ENCODE results near the gene CNDP1.

CNDP1 gene

GRCh38 chr18:74544898-74545297 lies 10.6 kb downstream of the CNDP1 start:
- Histone ChIP-seq H3K27me3 (replicated peaks; ENCODE audit: insufficient read depth, low read length) (no peaks in the 10 kb centered on the region), H3K4me2 (ENCODE audit: low read depth, low read length) (no peak overlapping the region), H3K9me2 (replicated peaks; ENCODE audit: insufficient read depth, low read length) (no peaks in the 10 kb centered on the region), H3K79me2 (ENCODE audit: low read length) (no peaks in the 10 kb centered on the region), H3F3A (ENCODE audit: insufficient read depth, low read length) (no peaks in the 10 kb centered on the region), H3K36me3 (replicated peaks; ENCODE audit: insufficient read depth, low read length) (no peaks in the 10 kb centered on the region), H4K20me1 (ENCODE audit: insufficient read depth, low read length) (no peaks in the 10 kb centered on the region), H3K9ac (ENCODE audit: low read length) (no peak overlapping the region), H2AFZ (ENCODE audit: low read length) (no peak overlapping the region), H3K27ac (ENCODE audit: low read length) (no peak overlapping the region), H3K4me3 (ENCODE audit: low read length) (no peak overlapping the region), H3K4me1 (ENCODE audit: low read length) (peaks cover 18% of the 10 kb centered on the region), H3K9me3 (replicated peaks; ENCODE audit: insufficient read depth, low read length) (no peaks in the 10 kb centered on the region)
- DNase-seq = no peak
- TF ChIP-seq, protein P1, sequence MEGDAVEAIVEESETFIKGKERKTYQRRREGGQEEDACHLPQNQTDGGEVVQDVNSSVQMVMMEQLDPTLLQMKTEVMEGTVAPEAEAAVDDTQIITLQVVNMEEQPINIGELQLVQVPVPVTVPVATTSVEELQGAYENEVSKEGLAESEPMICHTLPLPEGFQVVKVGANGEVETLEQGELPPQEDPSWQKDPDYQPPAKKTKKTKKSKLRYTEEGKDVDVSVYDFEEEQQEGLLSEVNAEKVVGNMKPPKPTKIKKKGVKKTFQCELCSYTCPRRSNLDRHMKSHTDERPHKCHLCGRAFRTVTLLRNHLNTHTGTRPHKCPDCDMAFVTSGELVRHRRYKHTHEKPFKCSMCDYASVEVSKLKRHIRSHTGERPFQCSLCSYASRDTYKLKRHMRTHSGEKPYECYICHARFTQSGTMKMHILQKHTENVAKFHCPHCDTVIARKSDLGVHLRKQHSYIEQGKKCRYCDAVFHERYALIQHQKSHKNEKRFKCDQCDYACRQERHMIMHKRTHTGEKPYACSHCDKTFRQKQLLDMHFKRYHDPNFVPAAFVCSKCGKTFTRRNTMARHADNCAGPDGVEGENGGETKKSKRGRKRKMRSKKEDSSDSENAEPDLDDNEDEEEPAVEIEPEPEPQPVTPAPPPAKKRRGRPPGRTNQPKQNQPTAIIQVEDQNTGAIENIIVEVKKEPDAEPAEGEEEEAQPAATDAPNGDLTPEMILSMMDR (IDR thresholded peaks at IDR 0.05; ENCODE audit: low read length) = no peak
- TF ChIP-seq EZH2phosphoT487 (IDR thresholded peaks at IDR 0.05; ENCODE audit: low read length) (no peak), EZH2 (optimal IDR thresholded peaks at IDR 0.05; ENCODE audit: low read depth, low read length) (no peak)

GRCh38 chr18:74546007-74546406 lies 11.7 kb downstream of the CNDP1 start:
- no peaks in the 10 kb centered on the region for H3K79me2 ChIP-seq (ENCODE audit: low read length)
- no peaks in the 10 kb centered on the region for H3K36me3 ChIP-seq (replicated peaks; ENCODE audit: insufficient read depth, low read length)
- DNase-seq = no peak
- peaks cover 18% of the 10 kb centered on the region for H3K4me1 ChIP-seq (ENCODE audit: low read length)
- TF ChIP-seq EZH2phosphoT487 (IDR thresholded peaks at IDR 0.05; ENCODE audit: low read length) = no peak
- no peak for TF ChIP-seq EZH2 (optimal IDR thresholded peaks at IDR 0.05; ENCODE audit: low read depth, low read length)
- TF ChIP-seq, protein P1 (IDR thresholded peaks at IDR 0.05; ENCODE audit: low read length) = no peak
- no peaks in the 10 kb centered on the region for H3K9me2 ChIP-seq (replicated peaks; ENCODE audit: insufficient read depth, low read length)
- no peaks in the 10 kb centered on the region for H3K9me3 ChIP-seq (replicated peaks; ENCODE audit: insufficient read depth, low read length)
- H3F3A ChIP-seq (ENCODE audit: insufficient read depth, low read length) = no peaks in the 10 kb centered on the region
- H3K4me2 ChIP-seq (ENCODE audit: low read depth, low read length) = no peak overlapping the region
- no peak overlapping the region for H3K27ac ChIP-seq (ENCODE audit: low read length)
- H3K27me3 ChIP-seq (replicated peaks; ENCODE audit: insufficient read depth, low read length) = no peaks in the 10 kb centered on the region
- no peak overlapping the region for H3K4me3 ChIP-seq (ENCODE audit: low read length)
- H4K20me1 ChIP-seq (ENCODE audit: insufficient read depth, low read length) = no peaks in the 10 kb centered on the region
- no peak overlapping the region for H2AFZ ChIP-seq (ENCODE audit: low read length)
- H3K9ac ChIP-seq (ENCODE audit: low read length) = no peak overlapping the region

DNA sequence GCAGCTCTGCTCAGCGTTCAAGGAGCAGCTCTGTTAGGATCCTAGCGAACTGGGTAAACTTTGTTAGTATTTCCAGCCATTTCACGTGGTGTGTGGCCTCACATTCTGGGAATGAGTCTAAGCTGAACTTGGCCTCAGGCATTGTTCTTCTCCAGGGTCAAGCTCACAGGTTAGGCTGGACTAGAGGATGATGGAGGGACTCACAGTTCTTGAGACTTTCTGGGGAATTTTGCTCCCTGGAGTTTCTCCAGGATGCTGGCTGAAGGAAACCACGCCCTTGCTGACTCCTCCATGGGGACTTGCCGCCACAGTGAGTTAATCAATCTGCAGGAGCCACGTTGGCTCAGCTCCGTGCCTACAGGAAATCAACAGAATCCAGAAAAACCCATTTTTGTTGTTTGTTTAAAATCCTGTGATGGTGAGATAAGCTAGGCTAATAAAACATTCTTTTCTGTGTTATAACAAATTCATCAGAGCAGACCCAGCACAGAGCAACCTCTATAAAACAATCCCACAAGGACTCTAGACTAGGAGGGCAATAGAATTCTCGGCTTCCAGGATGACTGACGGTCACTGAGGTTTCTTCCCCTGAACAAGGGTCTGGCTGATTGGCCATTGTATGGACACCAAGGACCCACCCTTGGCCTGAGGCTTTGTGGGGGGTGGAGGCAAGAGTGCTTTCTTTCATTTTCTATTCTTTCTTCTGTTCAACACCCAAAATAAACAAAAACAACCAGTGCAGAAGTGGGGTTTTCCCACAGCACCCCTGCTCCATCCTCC lies 12.6 kb downstream of the CNDP1 start:
- Histone ChIP-seq H3K36me3 (replicated peaks; ENCODE audit: insufficient read depth, low read length) (no peaks in the 10 kb centered on the region), H3K9ac (ENCODE audit: low read length) (no peak overlapping the region), H3K4me2 (ENCODE audit: low read depth, low read length) (peak overlapping the region; percentile 21; the same call in 1 of the 2 replicates), H3K27ac (ENCODE audit: low read length) (no peak overlapping the region), H3K4me3 (ENCODE audit: low read length) (no peak overlapping the region), H3F3A (ENCODE audit: insufficient read depth, low read length) (no peaks in the 10 kb centered on the region), H3K27me3 (replicated peaks; ENCODE audit: insufficient read depth, low read length) (no peaks in the 10 kb centered on the region), H4K20me1 (ENCODE audit: insufficient read depth, low read length) (no peaks in the 10 kb centered on the region), H3K79me2 (ENCODE audit: low read length) (no peaks in the 10 kb centered on the region), H3K4me1 (ENCODE audit: low read length) (peaks cover 13% of the 10 kb centered on the region), H3K9me3 (replicated peaks; ENCODE audit: insufficient read depth, low read length) (no peaks in the 10 kb centered on the region), H3K9me2 (replicated peaks; ENCODE audit: insufficient read depth, low read length) (no peaks in the 10 kb centered on the region), H2AFZ (ENCODE audit: low read length) (peak overlapping the region; percentile 28; the same call in 1 of the 2 replicates)
- TF ChIP-seq EZH2 (optimal IDR thresholded peaks at IDR 0.05; ENCODE audit: low read depth, low read length) (no peak), EZH2phosphoT487 (IDR thresholded peaks at IDR 0.05; ENCODE audit: low read length) (no peak)
- TF ChIP-seq, protein P1 (IDR thresholded peaks at IDR 0.05; ENCODE audit: low read length) = no peak
- no peak for DNase-seq
